ENCODE results near the gene SRD5A2.

Gene SRD5A2, protein sequence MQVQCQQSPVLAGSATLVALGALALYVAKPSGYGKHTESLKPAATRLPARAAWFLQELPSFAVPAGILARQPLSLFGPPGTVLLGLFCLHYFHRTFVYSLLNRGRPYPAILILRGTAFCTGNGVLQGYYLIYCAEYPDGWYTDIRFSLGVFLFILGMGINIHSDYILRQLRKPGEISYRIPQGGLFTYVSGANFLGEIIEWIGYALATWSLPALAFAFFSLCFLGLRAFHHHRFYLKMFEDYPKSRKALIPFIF

DNA sequence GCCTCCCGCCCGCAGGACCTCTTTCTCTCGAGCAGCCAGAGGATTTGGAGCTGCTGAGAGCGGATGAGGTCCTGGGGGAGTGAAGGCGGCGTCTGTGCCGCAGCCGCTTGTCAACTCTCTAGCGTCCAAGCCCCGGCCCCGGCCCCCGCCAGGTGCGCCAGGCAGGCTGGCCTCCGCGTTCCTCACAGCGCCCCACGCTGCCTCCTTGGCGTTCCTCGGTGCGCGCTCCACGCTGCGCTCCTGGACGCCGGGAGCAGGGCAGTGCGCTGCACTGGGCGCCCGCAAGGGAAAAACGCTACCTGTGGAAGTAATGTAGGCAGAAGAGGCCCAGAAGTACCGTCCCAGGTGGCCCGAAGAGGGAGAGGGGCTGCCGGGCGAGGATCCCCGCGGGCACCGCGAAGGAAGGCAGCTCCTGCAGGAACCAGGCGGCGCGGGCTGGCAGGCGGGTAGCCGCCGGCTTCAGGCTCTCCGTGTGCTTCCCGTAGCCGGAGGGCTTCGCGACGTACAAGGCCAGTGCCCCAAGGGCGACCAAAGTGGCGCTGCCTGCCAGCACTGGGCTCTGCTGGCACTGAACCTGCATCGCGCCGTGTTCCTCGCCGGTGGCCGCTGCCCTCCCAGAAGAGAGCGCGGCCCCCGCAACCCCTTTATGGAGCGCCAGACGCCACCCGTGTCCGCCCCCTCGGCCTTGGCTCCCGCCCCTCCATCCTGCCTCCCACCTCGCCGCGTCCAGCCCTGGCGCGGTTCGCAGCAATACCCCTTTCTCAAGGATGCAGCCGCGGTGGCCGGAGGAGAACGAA, at the start of gene SRD5A2:
TSS of gene SRD5A2 (minus strand) at position 618 of the 797 bp plus-strand sequence. CDS start at position 580, 38 bp downstream.
- peak; percentile 8 for DNase-seq

DNA sequence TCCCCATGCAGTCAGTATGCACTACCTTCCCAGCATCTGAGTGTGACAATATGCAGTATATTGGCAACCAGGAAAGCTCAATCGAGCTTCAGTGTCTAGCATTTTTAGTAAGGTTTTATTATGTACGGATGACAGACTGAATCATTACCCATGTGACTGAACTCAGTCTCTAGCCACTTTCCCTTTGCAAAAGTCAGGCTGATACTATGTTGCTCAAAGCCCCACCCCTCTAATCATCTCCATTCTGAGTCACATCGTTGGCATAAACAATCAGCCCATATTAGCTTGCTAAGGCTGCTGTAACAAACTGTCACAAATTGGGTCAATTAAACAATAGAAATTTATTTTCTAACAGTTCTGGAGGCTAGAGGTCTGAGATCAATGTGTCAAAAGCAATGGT, 25.8 kb upstream of the SRD5A2 start:
- no peak for DNase-seq

DNA sequence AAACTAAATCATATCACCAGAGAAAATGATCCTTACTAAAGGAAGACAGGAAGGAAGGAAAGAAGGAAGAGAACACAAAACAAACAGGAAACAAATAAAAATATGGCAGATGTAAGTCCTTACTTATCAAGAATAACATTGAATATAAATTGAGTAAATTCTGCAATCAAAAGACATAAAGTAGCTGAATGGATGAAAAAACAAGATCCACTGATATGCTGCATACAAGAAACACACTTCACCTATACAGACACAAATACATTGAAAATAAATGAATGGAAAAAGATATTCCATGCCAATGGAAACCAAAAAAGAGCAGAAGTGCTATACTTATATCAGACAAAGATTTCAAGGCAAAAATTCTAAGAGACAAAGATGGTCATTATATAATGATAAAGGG, 18.0 kb upstream of the SRD5A2 start:
- no peak for DNase-seq

DNA sequence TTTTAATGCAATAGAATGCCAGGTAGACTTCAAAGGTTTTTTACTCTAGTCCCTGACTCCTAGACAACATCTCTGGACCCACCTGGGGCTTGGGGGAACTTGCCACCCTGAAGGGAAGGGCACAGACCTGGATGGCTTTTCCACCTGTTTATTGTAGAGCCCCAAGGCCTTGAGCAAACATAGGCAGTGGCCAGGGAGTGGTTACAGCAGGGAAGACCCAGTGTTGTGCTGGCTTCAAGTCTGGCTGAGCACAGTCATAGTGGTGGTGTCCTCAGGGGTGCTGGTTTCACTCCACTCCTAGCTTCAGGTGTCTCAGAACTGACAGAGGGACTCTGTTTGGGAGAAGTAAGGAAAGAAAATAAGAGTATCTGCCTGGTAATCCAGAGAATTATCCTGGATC, 5.5 kb upstream of the SRD5A2 start:
- no peak for DNase-seq

DNA sequence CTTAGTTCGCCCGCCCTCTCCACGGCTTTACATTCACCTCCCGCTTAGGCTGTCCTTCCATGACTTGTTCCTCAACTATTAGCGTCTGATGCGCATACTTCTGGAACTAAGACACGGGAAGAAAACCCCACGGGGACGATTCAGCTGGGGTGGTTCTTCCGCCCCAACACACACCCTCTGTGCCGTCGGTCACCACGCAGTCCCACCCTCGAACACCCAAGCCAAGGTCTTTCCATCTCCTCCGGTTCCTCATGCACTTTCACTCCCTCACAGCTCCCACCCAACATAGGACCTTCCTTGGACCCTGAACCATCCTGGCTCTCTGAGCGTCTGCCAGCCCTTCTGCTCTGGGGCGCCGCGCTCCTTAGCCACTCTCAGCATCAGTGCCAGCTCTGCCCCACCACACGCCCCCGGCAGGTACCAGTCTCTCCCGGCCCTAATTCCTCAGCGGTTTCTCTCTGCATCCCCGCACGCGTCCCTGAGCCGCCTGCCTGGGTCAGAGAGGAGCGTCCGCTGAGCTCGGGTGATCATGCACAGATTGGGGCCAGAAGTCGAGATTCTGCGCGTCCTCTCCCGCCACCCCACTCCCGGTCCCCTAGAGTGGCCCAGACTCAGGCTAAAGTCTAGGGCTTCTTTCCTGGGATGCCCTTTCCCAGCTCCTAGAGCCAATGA, 522 bp upstream of the SRD5A2 start:
- DNase-seq = no peak

DNA sequence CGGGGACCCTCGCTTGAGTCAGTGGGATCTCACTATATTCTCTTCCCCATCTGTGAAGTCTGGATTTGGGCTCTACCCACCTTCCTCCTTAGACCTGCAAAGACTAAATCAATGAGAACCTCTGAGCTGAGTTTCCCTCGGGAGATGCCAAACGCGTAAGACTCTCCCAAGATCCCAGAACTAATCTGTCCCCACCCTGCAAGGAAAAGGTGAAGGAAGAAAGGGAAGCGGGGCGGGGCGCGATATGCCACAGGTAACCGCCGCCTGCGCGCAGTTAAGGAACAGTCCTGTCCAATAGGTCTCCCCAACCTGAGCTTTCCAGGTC, 780 bp downstream of the SRD5A2 start:
- DNase-seq = no peak

DNA sequence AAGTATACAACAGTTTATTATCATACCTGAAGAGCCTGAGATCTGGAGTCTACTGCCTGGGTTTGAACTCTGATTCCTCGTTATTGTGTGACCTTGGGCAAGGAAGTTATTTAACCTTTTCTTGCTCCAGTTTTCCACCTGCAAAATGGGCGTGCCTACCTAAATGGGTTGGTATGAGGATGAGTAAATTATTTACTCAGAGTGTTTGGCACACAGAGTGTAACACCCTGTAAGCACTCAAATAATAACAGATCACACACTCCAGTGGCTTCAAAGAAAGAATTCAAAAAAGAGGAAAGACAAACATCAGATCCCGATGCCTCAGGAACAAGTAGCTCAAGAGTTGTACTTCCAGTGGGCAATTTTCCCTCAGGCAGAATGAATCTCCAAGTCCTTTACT, 2.4 kb downstream of the SRD5A2 start:
- DNase-seq = peak; percentile 4

DNA sequence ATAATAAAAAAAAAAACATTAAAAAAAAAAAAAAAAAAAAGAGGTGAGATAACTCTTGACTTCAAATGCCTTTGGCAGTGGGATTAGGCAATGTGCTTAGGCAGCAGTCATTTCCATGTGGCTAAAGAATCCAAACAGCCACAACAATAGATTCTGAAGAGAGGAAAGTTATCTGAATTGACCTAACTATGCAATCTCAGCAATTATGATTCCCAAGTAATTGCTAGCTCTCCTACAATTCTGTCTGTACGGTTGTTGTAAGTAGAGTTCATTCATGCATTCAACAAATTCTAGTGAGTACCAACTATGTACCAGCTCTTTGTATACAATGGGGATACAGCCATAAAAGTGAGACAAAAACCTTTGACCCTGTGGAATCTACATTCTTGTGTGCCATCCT, 3.6 kb downstream of the SRD5A2 start:
- no peak for DNase-seq

DNA sequence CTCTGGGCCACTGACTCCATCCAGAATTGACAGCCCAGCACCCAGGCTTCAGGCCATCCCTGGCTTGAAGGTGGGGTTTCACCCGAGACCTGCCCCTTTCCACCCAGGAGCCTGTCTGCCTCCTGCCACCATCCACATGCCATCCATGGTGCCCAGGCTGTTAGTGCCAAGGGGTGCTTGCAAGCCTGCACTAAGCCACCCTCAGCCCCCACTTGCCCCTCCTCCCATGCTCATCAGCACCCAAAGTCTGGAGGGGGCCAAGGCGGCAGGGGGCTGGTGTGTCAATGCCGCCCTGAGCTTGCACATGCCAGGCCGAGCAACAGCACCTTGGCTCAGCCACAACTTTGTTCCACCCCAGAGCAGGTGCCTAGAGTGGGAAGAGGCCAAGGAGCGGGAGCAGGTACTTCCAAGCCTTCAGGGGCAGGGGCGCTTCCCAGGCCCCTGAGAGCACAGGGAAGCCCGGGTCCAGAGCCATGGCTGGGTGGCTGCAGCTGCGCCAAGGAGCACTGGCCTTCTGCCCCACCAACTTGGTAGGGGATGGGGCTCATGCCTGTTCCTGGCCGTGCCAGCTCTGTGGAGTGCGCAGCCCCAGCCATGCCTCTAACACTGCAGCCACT, 12.0 kb downstream of the SRD5A2 start:
- no peak for DNase-seq

DNA sequence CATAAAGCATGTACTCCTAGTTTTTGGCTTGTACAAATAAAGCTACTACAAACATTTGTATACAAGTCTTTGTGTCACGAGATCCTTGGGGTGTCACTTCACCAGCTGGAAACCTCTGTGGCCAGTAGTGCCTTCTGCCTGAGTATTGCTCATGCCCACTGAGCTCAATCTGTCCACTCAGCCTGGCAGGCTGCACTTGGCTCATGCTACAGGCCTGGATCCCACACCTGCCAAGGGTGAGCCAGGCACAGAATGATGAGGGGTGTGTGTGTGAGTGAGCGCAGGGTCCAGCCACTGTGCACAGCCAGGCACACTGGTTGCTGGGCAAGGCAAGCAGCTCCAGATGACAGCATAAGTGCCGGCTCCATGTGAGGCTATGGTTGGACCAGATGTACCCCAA, 13.1 kb downstream of the SRD5A2 start:
- DNase-seq = no peak

DNA sequence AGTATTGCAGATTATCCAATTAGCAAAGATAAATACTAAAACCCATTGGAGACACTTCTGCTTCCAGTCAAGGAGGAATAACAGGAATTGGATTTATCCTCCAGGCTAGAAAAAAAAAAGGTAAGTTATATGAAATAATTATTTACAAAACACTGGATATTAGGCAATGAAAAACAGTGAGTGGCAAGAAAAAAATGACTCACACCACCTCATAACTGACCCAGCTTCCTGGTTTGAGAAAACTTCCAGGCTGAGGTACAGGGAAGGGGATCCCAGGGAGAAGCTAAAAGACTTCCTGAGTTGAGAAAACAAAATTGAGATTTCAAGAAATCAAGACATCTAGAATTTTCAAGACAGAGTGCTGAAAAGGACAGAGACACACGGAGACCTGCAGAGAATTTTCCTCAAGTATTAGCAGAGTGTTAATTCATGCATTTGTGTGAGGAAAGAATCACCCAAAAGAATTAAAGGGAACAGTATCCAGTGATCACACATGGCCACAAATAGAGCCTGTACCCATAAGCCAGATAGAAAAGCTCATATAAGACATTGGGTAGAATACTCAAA, 17.4 kb downstream of the SRD5A2 start:
- no peak for DNase-seq

DNA sequence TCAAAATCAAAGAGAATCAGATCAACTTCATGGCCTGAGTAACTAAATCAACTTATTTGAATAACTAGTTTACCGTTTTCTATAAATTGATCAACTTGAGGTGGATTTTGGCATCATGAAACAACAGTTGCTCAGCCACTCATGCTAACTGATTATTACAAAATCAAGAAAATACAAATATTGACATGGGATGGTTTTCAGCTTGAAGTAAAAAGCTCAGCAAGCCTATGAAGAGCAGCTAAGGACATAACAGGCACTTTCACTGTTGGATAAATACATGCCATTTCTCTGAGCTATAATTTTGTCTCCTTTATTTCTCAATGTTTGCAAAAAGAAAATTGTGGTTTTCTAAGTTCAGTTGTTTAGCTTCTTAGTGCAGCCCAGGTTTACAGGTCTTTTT, 18.9 kb downstream of the SRD5A2 start:
- DNase-seq = no peak

DNA sequence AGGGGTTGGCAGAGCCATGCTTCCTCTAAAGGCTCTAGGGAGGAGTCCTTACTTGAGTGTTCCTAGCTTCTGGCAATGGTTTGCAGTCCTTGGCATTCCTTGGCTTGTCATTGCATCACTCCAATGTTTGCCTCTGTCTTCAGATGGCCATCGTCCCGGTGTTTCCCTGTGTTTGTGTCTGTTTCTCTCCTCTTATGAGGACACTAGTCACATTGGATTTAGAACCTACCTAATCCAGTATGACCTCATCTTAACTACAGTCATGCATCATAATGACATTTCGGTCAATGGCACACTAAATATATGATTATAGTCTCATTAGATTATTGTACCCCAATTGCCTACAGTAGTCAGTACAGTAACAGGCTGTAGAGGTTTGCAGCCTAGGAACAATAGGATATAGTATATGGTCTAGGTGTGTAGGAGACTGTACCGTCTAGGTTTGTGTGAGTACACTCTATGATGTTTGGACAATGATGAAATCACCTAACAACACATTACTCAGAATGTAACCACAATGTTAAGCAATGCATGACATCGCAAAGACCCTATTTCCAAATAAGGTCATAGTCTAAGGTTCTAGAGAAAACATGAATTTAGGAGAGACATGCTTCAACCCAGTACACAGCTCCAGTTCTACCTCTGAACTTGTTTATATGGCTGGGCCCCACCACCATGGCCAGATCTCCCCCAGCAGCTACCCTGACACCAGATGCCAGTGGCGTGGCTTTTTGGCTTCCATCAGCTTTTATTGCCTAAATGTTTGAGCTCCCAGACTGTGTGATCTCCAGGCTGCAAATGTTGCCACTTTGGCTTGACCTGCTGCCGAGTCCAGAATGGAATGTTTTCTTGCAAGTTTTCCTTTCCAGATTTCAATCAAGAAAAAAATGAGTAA, 22.1 kb downstream of the SRD5A2 start:
- no peak for DNase-seq

DNA sequence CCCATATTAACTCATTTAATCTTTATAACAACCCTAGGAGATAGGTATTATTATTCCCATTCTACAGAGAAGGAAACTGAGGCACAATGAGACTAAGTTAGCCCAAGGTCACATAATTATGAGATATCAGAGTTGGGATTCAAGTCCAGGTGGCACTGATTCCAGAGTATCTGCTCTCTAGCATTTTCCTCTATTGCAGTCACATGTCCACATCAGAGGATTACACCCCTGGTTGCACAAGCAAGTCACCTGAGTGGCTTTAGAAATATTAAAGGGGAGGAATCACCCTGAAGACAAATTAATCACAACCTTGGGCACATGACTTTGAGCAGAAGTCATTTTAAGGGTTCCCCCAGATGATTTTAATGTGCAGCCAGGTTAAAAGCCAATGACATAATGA, 23.8 kb downstream of the SRD5A2 start:
- no peak for DNase-seq

DNA sequence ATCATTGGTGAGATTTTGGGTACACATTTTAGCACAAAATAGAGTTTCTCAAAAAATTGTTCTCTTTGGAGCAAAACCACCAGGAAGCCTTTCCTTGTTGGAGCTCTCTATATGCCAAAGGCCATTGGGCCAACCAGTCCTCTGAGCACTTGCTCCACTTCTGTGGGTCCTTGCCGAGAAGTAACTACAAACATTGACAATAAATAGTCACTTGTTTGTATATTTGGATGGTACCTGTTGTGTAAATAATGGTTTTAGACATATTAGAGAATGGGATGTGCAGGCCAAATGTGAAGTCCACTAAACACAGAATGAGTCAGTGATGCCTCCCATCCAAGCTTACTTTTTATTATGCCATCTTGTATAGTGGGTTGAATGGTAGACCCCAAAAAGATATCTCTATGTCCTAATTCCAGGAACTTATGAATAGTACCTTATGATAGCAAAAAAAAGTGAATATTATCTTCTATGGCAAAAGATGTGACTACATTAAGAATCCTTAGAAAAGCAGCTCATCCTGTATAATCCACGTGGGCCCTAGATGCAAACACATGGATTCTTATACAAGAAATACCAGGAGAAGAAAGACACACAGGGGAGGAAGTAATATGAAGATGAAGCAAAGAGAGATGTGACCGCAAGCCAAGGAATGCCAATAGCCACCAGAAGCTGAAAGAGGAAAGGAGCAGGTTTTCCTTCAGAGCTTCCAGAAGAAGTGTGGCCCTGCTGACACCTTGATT, 24.6 kb downstream of the SRD5A2 start:
- DNase-seq = no peak

DNA sequence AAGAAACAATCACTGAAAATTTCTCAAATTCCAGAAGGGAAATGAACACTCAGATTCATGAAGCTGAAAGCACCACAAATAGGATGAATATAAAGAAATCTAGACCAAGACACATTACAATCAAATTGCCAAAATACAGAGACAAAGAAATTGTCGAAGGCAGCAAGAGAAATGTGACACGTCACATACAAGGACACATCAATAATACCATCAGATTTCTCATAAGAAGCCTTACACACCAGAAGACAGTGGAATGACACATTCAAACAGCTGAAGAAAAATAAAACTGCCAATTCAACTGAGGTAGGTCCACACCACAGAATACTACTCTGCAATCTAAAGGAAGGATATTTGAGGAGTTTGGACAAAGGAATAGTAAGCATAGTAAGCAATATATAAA, 27.4 kb downstream of the SRD5A2 start:
- DNase-seq = no peak

DNA sequence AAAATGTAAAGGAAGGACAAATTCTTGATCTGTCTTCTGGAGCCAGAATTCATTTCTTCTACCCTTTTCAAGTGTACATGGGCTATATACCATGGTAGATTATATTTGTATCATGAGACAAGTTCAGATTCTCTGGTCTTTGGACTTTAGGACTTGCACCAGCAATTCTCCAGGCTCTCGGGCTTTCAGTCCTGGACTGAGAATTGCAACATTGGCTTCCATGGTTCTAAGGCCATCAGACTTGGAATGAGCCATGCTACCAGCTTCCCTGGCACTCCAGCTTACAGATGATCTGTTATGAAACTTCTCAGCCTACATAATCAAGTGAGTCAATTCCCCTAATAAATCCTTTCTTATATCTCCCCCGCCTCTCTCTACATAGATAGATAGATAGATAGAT, 33.3 kb downstream of the SRD5A2 start:
- DNase-seq = no peak

DNA sequence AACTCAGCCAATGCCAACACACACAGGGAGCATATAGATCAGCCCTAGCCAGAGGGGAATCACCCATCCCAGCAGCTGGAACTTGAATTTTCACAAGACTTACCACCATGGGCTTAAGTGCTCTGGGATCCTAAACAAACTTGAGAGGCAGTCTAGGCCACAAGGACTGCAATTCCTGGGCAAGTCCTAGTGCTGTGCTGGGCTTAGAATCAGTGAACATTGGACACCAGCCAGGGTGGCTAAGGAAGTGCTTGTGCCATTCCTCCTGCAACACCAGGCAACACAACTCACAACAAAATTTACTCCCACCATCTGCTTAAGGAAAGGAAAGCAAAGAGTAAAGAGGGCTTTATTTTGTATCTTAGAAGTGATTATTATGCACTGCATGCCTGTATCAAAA, 38.9 kb downstream of the SRD5A2 start:
- DNase-seq = no peak

DNA sequence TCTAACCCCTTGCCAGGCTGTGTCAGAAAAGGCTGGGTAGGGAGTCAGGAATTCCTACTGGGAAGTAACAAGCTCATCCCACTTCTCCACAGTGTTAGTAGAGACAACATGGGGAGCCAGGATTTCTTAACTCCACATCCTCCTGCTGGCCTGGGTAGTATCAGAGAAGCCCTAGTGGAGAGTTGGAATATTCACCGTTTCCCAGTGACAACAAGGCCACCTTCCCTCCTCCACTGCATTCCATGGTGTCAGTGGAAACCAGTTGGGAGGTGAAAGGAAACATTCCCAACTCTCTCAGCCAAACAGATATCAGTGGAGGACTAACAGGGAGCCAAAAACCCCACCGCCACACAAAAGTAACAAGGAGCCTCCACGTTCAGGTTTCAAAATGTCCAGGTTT, 41.2 kb downstream of the SRD5A2 start:
- no peak for DNase-seq

DNA sequence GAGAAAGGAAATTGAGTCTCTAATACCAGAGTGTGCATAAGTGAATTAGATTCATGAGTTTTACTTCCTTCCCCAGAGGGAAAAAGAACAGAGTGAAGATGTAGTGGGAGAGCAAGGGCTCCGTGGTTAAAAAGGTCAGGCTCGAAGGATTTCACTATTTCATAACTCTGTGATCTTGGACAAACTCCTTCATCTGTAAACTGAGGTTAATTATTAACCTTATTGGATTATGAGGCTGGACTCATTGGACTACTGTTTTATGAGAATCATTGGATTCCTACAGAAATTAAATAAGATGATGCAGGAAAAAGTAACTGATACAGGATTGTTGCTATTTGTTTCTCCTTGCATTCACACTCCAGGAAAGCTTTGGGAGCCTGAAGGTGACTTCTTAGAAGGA, 45.0 kb downstream of the SRD5A2 start:
- DNase-seq = no peak

DNA sequence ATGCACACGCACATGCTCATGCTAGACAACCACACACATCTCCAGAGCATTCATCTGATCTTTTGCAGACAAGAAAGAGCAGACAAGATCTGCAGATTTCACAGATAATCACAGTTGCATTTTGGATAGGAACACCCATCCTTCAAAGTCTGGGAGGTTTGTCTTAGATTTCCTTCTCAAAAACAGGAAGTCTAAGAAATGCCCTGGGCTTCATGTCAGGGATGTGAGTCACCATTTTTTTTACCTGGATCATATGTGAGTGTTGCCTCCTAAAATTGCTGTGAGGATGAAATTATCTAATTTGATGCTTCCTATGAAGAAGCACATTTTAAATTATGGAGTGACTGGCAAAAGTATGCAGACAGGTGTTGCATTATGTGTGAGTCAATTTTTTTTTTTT, 46.1 kb downstream of the SRD5A2 start:
- DNase-seq = no peak

DNA sequence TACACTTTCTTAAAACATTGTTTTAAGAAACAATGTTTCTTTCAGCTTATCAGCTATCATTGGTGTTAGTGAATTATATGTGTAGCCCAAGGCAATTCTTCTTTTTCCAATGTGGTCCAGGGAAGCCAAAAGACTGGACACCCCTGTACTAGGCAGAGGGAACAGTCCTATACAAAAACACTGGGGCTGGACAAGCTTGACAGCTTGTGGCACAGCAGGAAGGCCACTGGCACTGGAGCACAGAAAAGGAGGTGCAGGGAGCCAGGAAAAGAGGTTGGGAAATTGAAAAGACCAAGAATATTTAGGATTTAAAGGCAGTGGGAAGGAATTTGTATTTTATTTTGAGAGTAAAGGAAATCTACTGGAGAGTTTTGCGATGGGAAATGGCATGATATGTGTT, 47.7 kb downstream of the SRD5A2 start:
- no peak for DNase-seq
